Mucosa of descending colon (tissue), 3 donors: ENCODE data around the gene ENTPD2. TPM values are rescaled to one million over a fixed set of nuclear protein-coding genes. Genes with fewer than 3 reads are reported as not detected.

Source experiments
- ATAC-seq: fragments of 200-7000 bp; cut with Tn5 transposase; one replicate; pipeline ENCODE4 v1.9.1; 2020; ENCODE audit warnings: mild to moderate bottlenecking, moderate library complexity
- DNase-seq, 3 donors: peaks; one replicate each; pipeline ENCODE4 v3.0.0-alpha.2; 2020
- H3K36me3 ChIP-seq: fragments of 200-600 bp; one replicate; pipeline ENCODE4 v1.8.0; 2021; ENCODE audit warnings: low read depth, mild to moderate bottlenecking
- H3K4me1 ChIP-seq: fragments of 200-600 bp; one replicate; pipeline ENCODE4 v1.8.0; 2021; ENCODE audit warnings: low read depth, mild to moderate bottlenecking
- H3K4me3 ChIP-seq: fragments of 200-600 bp; one replicate; pipeline ENCODE4 v1.8.0; 2021; ENCODE audit warnings: mild to moderate bottlenecking
- H3K9me3 ChIP-seq: fragments of 200-600 bp; one replicate; pipeline ENCODE4 v1.8.0; 2021; ENCODE audit warnings: mild to moderate bottlenecking
- CTCF ChIP-seq: fragments of 200-600 bp; IDR thresholded peaks from one replicate; pipeline ENCODE4 v1.8.0; 2022; ENCODE audit warnings: antibody characterized with exemption, mild to moderate bottlenecking
- intact Hi-C, 2 donors: fragments of 100-400 bp; cut with DNase I in 1 of 2; cut with micrococcal nuclease in 1 of 2; formaldehyde crosslinking; loops; one replicate each; pipeline versions ENCODE4 v1.11.0 to v1.11.1; 2022; cut with DNase I, micrococcal nuclease
- total RNA-seq, 3 donors: library from RNA; stranded (reverse); fragmentation: NEBNext Ultra II Directional in 2 of 3; extraction: Animal tissue kit (Norgen Biotek cat#: 25700) in 2 of 3; gene quantifications; one replicate each; pipeline versions ENCODE4 v1.2.1 to v1.2.4, GENCODE V29; 2021 to 2023
- donor health status: DM: no; HTN: no; CAD: no; lungs with moderate emphysema.
- donor health status: DM: no; HTN: no; CAD: no.
- donor health status: DM: no; HTN: yes; CAD: no.

ENTPD2 gene
- total RNA-seq, 3 donors from 2014 or later, result 7.7 to 26.8 (median 10.7) TPM

GRCh38 chr9:137030006-137030405, 23.9 kb downstream of the ENTPD2 start:
- no peak overlapping the region for H3K4me3 ChIP-seq
- ATAC-seq (no peak), DNase-seq (no peak)
- TF ChIP-seq CTCF, result no peak
- no peaks in the 10 kb centered on the region for H3K9me3 ChIP-seq
- intact Hi-C loops, result loop anchor here in 1 of 2 donors (5.0 kb wide), 1 partner anchor 248 kb away; no protein-coding TSS in a partner anchor
- H3K36me3 ChIP-seq, result no peaks in the 10 kb centered on the region
- peaks cover 48% of the 10 kb centered on the region for H3K4me1 ChIP-seq

- no peaks in the 10 kb centered on the region for H3K9me3 ChIP-seq
- DNase-seq, result peak; percentile 85 to 90 (median 89)
- peak; percentile 92 for TF ChIP-seq CTCF
- H3K4me1 ChIP-seq, result peaks cover 41% of the 10 kb centered on the region
- H3K36me3 ChIP-seq, result no peaks in the 10 kb centered on the region
- peak; percentile 71 for ATAC-seq
- intact Hi-C loops, result loop anchor here in 1 of 2 donors (5.0 kb wide), 1 partner anchor 242 kb away; no protein-coding TSS in a partner anchor
- no peak overlapping the region for H3K4me3 ChIP-seq
Measured at GRCh38 chr9:137029058-137029936, 24.6 kb downstream of the ENTPD2 start.

- H3K4me1 ChIP-seq, result peaks cover 42% of the 10 kb centered on the region
- intact Hi-C loops, result loop anchor here in 1 of 2 donors (5.0 kb wide), 1 partner anchor 241 kb away; no protein-coding TSS in a partner anchor
Measured at GRCh38 chr9:137028263-137029057, 25.4 kb downstream of the ENTPD2 start.

GRCh38 chr9:137027369-137028262, 26.2 kb downstream of the ENTPD2 start, which contains the start of gene ABCA2:
TSS of gene ABCA2 (minus strand) at chr9:137028237. CDS start at chr9:137028140, 97 bp downstream.
- DNase-seq (no peak), ATAC-seq (no peak)
- H3K4me3 ChIP-seq, result peak within 1 kb of the TSS; percentile 24
- H3K36me3 ChIP-seq, result no peaks in the 10 kb centered on the region
- peaks cover 49% of the 10 kb centered on the region for H3K4me1 ChIP-seq
- H3K9me3 ChIP-seq, result no peaks in the 10 kb centered on the region
- intact Hi-C loops, result loop anchor here in 1 of 2 donors (5.0 kb wide), 1 partner anchor 240 kb away; no protein-coding TSS in a partner anchor
- TF ChIP-seq CTCF, result no peak

More at GRCh38 chr9:137028263-137029057, 25.4 kb downstream of the ENTPD2 start:
- peak; percentile 75 for ATAC-seq
- Histone ChIP-seq H3K36me3 (no peaks in the 10 kb centered on the region), H3K4me3 (peak overlapping the region; percentile 24), H3K9me3 (no peaks in the 10 kb centered on the region)
- DNase-seq, result peak; percentile 81 to 86 (median 84)
- TF ChIP-seq CTCF, result peak; percentile 55
